ENCODE measurements around the gene SPTB. TPM values are rescaled to one million over a fixed set of nuclear protein-coding genes. Genes with fewer than 3 reads are reported as not detected.

SPTB gene
- total RNA-seq, 1 donor from 2014 or later: 0.04 TPM

GRCh38 chr14:64778104-64778754, 101.5 kb downstream of the SPTB start:
- Mint-ChIP-seq H3K4me1 (no peaks in the 10 kb centered on the region), H3K27ac (no peak overlapping the region), H3K9me3 (no peaks in the 10 kb centered on the region), H3K27me3 (peaks cover 2% of the 10 kb centered on the region), H3K4me3 (no peak overlapping the region), H3K36me3 (ENCODE audit: low read depth) (no peaks in the 10 kb centered on the region)
- no peak for DNase-seq
- ChIA-PET POLR2A (no interaction called here), CTCF (no interaction called here)
- TF ChIP-seq CTCF (IDR thresholded peaks at IDR 0.05): no peak
- intact Hi-C loops (cut with micrococcal nuclease): no loop called here
- ATAC-seq (ENCODE audit: low read depth): no peak

- no peak overlapping the region for H3K4me3 Mint-ChIP-seq
- intact Hi-C loops (cut with micrococcal nuclease): no loop called here
- peaks cover 2% of the 10 kb centered on the region for H3K27me3 Mint-ChIP-seq
- CTCF ChIA-PET: no interaction called here
- POLR2A ChIA-PET: no interaction called here
- no peaks in the 10 kb centered on the region for H3K9me3 Mint-ChIP-seq
- no peaks in the 10 kb centered on the region for H3K36me3 Mint-ChIP-seq (ENCODE audit: low read depth)
- no peak overlapping the region for H3K27ac Mint-ChIP-seq
- no peak for TF ChIP-seq CTCF (IDR thresholded peaks at IDR 0.05)
- no peaks in the 10 kb centered on the region for H3K4me1 Mint-ChIP-seq
- ATAC-seq (ENCODE audit: low read depth) (no peak), DNase-seq (no peak)
Measured at GRCh38 chr14:64777461-64777860, 102.2 kb downstream of the SPTB start.

GRCh38 chr14:64775081-64775777, 104.5 kb downstream of the SPTB start:
- DNase-seq (no peak), ATAC-seq (ENCODE audit: low read depth) (no peak)
- intact Hi-C loops (cut with micrococcal nuclease): no loop called here
- POLR2A ChIA-PET: no interaction called here
- H3K9me3 Mint-ChIP-seq: no peaks in the 10 kb centered on the region
- peaks cover 2% of the 10 kb centered on the region for H3K27me3 Mint-ChIP-seq
- CTCF ChIA-PET: no interaction called here
- no peak overlapping the region for H3K4me3 Mint-ChIP-seq
- no peaks in the 10 kb centered on the region for H3K4me1 Mint-ChIP-seq
- no peaks in the 10 kb centered on the region for H3K36me3 Mint-ChIP-seq (ENCODE audit: low read depth)
- no peak overlapping the region for H3K27ac Mint-ChIP-seq
- TF ChIP-seq CTCF (IDR thresholded peaks at IDR 0.05): no peak

- no peak for TF ChIP-seq CTCF (IDR thresholded peaks at IDR 0.05)
- no peaks in the 10 kb centered on the region for H3K4me1 Mint-ChIP-seq
- H3K27ac Mint-ChIP-seq: no peak overlapping the region
- no peaks in the 10 kb centered on the region for H3K9me3 Mint-ChIP-seq
- ATAC-seq (ENCODE audit: low read depth) (no peak), DNase-seq (no peak)
- intact Hi-C loops (cut with micrococcal nuclease): no loop called here
- H3K36me3 Mint-ChIP-seq (ENCODE audit: low read depth): no peaks in the 10 kb centered on the region
- no peak overlapping the region for H3K4me3 Mint-ChIP-seq
- POLR2A ChIA-PET: no interaction called here
- peaks cover 2% of the 10 kb centered on the region for H3K27me3 Mint-ChIP-seq
- CTCF ChIA-PET: no interaction called here
Measured at GRCh38 chr14:64774272-64774671, 105.4 kb downstream of the SPTB start.

- Mint-ChIP-seq H3K4me1 (no peaks in the 10 kb centered on the region), H3K9me3 (no peaks in the 10 kb centered on the region), H3K27me3 (peaks cover 2% of the 10 kb centered on the region), H3K27ac (no peak overlapping the region), H3K36me3 (ENCODE audit: low read depth) (no peaks in the 10 kb centered on the region), H3K4me3 (no peak overlapping the region)
- POLR2A ChIA-PET: no interaction called here
- intact Hi-C loops (cut with micrococcal nuclease): no loop called here
- DNase-seq (no peak), ATAC-seq (ENCODE audit: low read depth) (no peak)
- CTCF ChIA-PET: no interaction called here
- no peak for TF ChIP-seq CTCF (IDR thresholded peaks at IDR 0.05)
Measured at GRCh38 chr14:64773577-64773976, 106.1 kb downstream of the SPTB start.

Measured in activated B cell treated with CpG ODN at 0.5 μM for 24 hours (primary cell).